HG02623 (cell line): Measurements from ENCODE around the gene PCYT1A.
"Not testable (repeated sequence)": the region's sequence is repeated elsewhere in the genome, so short reads cannot be mapped to it uniquely, and the experiment has no call there.

Source experiments
- ATAC-seq: cut with Tn5 transposase; IDR thresholded peaks from one replicate; pipeline ENCODE4 v1.9.1; 2021; ENCODE audit warnings: moderate library complexity; ENCODE audit not compliant: unreplicated experiment

PCYT1A gene

GRCh38 chr3:196216681-196217211 lies 70.8 kb downstream of the PCYT1A start:
- ATAC-seq = no peak

- no peak for ATAC-seq
These were observed 71.4 kb downstream of the PCYT1A start, which contains the start of gene SLC51A for GRCh38 chr3:196216089-196216564. Gene SLC51A (plus strand): TSS chr3:196216534. CDS start chr3:196216713, 179 bp downstream.

DNA sequence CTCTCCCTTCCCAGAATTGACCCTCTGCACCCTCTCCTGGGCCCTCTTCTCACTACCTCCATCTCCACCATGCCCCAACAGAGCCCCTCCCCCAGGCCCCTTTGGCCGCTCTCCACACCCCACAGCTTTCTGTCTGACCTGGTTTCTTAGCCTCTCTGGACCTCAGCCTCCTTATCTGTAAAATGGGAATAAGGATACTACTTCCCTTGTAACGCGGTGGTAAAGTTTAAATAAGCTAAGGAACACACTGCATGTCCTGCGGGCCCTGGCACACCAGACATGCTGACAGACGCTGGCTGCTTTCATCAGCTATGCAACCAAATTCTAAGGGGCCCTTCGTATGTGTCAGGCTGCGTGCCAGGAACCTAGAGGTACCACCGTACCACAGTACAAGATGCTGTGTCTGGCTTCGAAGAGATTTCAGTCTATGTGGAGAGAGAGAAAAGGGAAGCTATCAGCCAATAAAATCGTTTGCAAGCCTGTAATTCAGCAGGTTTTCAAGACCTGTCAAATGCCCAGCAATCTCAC lies 72.0 kb downstream of the PCYT1A start:
- ATAC-seq = no peak

GRCh38 chr3:196214783-196215441 lies 72.6 kb downstream of the PCYT1A start:
- no peak for ATAC-seq

- ATAC-seq = no peak
These were observed 76.6 kb downstream of the PCYT1A start, which contains the start of gene ZDHHC19 for GRCh38 chr3:196210673-196211556. Gene ZDHHC19 (minus strand): TSS chr3:196211400. CDS start chr3:196211315, 85 bp downstream.

DNA sequence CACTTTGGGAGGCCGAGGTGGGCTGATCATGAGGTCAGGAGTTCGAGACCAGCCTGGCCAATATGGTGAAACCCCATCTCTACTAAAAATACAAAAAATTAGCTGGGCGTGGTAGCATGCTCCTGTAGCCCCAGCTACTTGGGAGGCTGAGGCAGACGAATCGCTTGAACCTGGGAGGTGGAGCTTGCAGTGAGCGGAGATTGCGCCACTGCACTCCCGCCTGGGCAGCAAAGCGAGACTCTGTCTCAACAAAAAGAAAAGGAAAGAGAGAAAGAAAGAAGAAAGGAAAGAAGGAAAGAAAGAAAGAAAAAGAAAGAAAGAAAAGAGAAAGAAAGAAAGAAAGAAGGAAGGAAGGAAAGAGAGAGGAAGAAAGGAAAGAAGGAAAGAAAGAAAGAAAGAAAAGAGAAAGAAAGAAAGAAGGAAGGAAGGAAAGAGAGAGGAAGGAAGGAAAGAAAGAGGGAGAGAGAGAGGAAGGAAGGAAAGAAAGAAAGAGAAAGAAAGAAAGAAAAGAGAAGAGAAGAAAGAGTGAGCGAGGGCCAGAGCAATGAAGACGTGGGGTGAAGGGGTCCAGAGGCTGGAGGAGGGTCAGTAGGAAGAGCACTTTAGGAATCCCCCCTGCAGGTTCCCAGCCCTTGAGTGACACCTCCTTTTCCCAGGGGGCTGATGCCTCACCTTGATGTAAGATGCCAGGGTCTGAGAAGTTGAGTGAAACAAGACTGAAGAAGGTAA lies 77.4 kb downstream of the PCYT1A start:
- not testable (repeated sequence) for ATAC-seq

DNA sequence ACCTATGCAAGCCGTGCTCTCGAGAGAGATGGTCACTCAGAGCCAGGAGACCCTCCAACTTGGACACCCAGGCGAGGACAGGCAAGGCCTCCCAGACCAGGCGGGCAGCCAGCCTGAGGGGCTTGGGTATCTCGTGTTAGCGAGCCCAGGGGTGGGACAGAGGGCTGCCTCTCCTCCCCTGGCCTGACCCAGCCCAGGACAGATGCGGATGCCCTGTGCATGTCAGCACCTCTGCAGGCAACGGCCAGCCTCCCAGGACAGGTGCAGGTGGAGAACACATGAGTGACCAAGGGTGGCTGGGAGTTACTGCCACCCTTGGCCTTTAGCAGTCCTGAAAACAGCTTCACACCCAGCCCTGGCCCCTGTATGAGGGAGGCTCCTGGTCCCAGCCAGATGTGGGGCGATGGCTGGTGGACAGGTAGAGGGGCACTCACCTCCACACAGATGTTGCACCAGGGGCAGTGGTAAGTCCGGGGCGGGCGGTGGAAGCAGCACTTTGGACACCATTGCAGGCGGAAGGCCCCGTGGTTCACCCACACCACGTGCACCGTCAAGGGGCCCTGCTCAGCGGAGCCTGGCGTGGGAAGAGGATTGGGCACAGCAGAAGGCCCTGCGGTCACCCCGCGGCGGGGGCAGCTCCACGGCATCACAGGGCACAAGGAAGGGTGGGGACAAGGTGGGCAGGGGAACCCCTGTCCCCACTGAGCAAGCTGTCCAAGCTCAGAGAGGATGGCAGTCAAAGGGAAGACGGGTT lies 78.4 kb downstream of the PCYT1A start:
- no peak for ATAC-seq

DNA sequence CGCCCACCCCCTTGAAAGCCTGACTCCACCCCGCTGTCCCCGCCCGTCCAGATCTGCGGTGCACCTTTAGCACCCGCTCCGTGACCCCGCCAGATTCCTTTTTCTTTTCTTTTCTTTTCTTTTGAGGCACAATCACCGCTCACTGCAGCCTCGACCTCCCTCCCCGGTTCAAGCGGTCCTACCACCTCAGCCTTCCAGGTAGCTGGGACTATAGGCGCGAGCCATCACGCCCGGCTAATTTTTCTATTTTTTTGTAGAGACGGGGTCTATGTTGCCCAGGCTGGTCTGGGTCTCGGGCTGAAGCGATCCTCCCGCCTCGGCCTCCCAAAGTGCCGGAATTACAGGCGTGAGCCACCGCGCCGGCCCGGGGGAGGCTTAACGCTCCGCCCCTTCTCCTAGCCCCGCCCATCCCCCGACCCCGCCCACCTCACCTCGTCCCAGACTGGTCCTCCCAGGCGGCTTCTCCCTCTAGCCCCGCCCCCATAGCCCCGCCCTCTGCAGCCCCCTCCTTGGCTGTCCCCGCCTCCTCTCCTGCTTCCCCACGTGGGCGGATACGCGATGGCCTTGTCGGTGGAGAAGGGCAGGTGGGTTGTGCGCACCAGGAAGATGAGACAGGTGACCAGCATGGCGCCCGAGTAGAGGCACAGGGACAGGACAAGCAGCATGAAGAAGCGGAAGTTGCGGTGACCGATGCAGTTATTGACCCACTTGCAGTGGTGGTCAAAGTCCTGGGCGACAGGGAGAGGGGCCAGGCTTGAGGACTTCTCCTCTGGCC lies 79.5 kb downstream of the PCYT1A start:
- ATAC-seq = no peak

DNA sequence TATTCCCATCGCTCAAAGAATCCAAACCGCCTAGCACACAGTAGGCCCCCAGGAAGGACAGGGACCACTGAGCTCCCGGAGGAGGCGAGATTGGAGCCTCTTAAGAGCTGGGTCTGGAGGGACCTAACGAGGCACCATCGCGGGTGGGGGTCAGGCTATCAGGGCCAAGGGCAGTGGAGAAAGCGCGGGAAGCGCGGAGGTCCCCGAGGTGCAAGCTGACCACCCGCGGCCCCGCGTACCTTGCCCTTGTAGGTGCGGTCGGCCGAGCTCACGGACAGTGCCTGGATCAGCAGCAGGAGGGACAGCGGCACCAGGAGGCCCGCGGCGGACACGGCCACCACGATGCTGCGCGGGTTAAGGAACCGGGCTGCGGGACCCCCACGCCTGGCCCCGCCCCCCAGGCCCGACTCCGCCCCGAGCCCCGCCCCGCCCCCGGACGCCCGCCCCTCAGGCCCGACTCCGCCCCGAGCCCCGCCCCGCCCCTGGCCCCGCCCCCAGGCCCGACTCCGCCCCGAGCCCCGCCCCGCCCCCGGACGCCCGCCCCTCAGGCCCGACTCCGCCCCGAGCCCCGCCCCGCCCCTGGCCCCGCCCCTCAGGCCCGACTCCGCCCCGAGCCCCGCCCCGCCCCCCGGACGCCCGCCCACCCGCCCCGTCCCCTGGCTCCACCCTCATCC lies 80.2 kb downstream of the PCYT1A start:
- no peak for ATAC-seq

- not testable (repeated sequence) for ATAC-seq
These were observed 81.9 kb downstream of the PCYT1A start for GRCh38 chr3:196205442-196206205.

GRCh38 chr3:196203846-196204245 lies 83.7 kb downstream of the PCYT1A start:
- no peak for ATAC-seq

GRCh38 chr3:196202516-196202970 lies 85.0 kb downstream of the PCYT1A start:
- ATAC-seq = no peak

GRCh38 chr3:196198771-196199753 lies 88.5 kb downstream of the PCYT1A start:
- no peak for ATAC-seq

DNA sequence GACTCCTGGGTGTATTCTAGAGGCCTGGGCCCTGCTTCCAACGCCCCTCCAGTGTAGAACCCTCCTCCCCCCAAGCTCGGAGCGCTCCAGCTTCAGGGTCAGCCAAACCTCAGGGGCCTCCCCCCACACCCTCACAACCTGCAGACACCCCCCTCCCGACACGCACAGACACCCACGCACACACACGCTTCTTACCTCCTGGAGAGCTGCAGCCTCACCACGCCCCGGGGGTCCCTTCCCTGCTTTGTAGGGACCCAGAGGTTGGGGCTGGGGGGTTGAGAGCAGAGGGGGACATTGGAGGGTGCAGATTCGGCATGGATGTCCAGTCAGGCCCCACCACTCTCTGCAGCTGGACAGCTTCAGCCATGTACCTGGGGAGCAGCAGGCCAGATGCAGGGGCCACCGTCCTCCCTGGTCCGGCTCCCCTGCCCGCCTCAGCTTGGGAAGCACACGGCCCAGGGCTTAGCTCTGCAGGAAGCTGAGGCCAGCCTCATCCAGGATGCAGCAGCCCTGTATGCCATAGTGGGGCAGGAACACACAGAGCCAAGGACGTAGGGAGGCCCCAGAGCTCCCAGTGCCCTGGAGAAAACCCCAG lies 89.3 kb downstream of the PCYT1A start:
- no peak for ATAC-seq

DNA sequence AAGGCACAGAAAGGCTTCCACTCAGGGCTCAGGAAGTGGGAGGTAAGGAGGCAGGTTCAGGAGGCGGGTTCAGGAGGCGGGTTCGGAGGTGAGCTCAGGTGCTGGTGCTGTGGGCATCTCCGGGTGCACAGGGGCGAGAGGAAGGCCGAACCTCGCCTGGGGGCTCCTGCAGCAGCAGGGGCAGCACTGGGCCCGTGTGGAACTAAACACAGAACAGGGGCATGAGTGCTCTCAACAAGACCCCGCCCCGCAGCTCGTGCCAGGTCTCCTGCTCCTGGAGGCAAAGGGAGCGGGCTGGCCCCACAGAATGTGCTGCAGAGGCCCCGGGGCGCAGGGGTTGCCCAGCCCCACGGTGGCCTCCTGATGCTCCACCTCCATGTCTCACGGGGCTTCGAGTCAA lies 90.0 kb downstream of the PCYT1A start:
- ATAC-seq = no peak

DNA sequence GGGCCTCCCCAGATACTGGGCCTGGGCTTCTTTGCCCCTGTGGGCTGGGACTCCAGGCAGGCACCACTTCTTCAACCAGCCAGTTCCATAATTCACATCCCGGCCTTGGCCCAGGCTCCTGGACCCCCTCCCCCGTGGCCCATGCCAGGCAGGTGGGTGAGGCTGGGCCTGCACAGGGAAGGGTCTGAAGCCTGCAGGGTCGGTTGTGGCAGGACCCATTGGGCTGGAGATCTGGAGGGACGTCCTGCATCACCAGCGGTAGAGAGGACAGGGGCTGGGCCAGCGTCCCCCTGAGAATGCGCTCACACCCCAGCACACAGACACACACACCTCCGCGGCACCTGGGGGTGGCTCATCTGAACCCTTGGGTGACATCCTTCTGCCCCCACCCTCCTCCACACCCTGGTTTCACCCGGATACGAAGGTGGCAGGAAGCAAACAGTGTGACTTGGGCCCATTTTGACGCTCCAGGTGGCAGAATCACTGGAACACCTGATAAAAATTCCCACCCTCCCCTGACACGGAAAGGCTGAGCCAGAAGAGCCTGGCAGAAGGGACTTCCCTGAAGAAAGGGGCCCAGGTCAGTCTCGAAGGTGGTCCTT lies 91.8 kb downstream of the PCYT1A start:
- ATAC-seq = no peak
